HG03196 (cell line): ENCODE data around the gene ZNF614.
"Not testable (repeated sequence)": the region's sequence is repeated elsewhere in the genome, so short reads cannot be mapped to it uniquely, and the experiment has no call there.

Experiments used
- ATAC-seq: cut with Tn5 transposase; IDR thresholded peaks from one replicate; pipeline ENCODE4 v1.9.1; 2021; ENCODE audit not compliant: unreplicated experiment

Gene ZNF614

GRCh38 chr19:51993422-51993821, 34.8 kb downstream of the ZNF614 start:
- ATAC-seq, result no peak

- peak; percentile 69 for ATAC-seq
These were observed 41.6 kb downstream of the ZNF614 start, which contains the start of gene ZNF350 for GRCh38 chr19:51986309-51987291. ZNF350 (minus strand) TSS chr19:51986840; CDS start chr19:51974360, 12,480 bp downstream.

GRCh38 chr19:51983361-51983760, 44.8 kb downstream of the ZNF614 start:
- no peak for ATAC-seq

GRCh38 chr19:51980926-51981325, 47.3 kb downstream of the ZNF614 start:
- ATAC-seq, result not testable (repeated sequence)

- no peak for ATAC-seq
These were observed 48.0 kb downstream of the ZNF614 start for GRCh38 chr19:51980116-51980736.

GRCh38 chr19:51978882-51979281, 49.3 kb downstream of the ZNF614 start:
- no peak for ATAC-seq

GRCh38 chr19:51977346-51977745, 50.8 kb downstream of the ZNF614 start:
- ATAC-seq, result no peak

- ATAC-seq, result no peak
These were observed 51.3 kb downstream of the ZNF614 start for GRCh38 chr19:51976852-51977251.

GRCh38 chr19:51975787-51976186, 52.4 kb downstream of the ZNF614 start:
- ATAC-seq, result not testable (repeated sequence)

GRCh38 chr19:51971624-51972023, 56.6 kb downstream of the ZNF614 start:
- ATAC-seq, result no peak

- ATAC-seq, result no peak
These were observed 57.5 kb downstream of the ZNF614 start for GRCh38 chr19:51970718-51971117.

- no peak for ATAC-seq
These were observed 62.6 kb downstream of the ZNF614 start for GRCh38 chr19:51965583-51965982.
